Retinal pigment epithelial cell (primary cell): ENCODE results near the gene WIPF3.
A peak's percentile ranks its signal among the peaks of the same experiment; 100 is the strongest.

Experiments used
- DNase-seq: peaks from one replicate; pipeline ENCODE4 v3.0.0-alpha.2; 2010; ENCODE audit warnings: low read depth
- H3K4me3 ChIP-seq: 2 replicates; pipeline ENCODE4 v1.5.1; 2011; ENCODE audit warnings: mild to moderate bottlenecking, low read length, control low read depth, moderate library complexity
- CTCF ChIP-seq: conservative IDR thresholded peaks from 2 replicates; pipeline ENCODE4 v1.5.1; 2011; ENCODE audit warnings: low read depth, low read length, control low read depth, inconsistent platforms

Gene WIPF3

GRCh38 chr7:29797112-29797944 lies 9.0 kb upstream of the WIPF3 start:
- no peak for DNase-seq
- no peak overlapping the region for H3K4me3 ChIP-seq
- TF ChIP-seq CTCF = no peak

GRCh38 chr7:29798422-29798821 lies 7.9 kb upstream of the WIPF3 start:
- no peak overlapping the region for H3K4me3 ChIP-seq
- no peak for DNase-seq
- no peak for TF ChIP-seq CTCF

GRCh38 chr7:29801929-29802328 lies 4.4 kb upstream of the WIPF3 start:
- TF ChIP-seq CTCF = no peak
- no peak overlapping the region for H3K4me3 ChIP-seq
- no peak for DNase-seq

GRCh38 chr7:29805031-29805430 lies 1.3 kb upstream of the WIPF3 start:
- TF ChIP-seq CTCF = no peak
- H3K4me3 ChIP-seq = no peak overlapping the region
- no peak for DNase-seq

- TF ChIP-seq CTCF = no peak
Measured at GRCh38 chr7:29805886-29806207, 461 bp upstream of the WIPF3 start.

GRCh38 chr7:29806995-29807841 lies 910 bp downstream of the WIPF3 start:
- TF ChIP-seq CTCF = peak; percentile 15
- peak overlapping the region; percentile 46 for H3K4me3 ChIP-seq
- DNase-seq = no peak

More at GRCh38 chr7:29805886-29806207, 461 bp upstream of the WIPF3 start:
- H3K4me3 ChIP-seq = peak overlapping the region; percentile 25
- no peak for DNase-seq
